Neural cell (in vitro differentiated cells): ENCODE measurements around the gene SERPINB6. TPM values are rescaled to one million over a fixed set of nuclear protein-coding genes. Genes with fewer than 3 reads are reported as not detected.

Source experiments
- H2AFZ ChIP-seq: fragments of 200-600, 300-800 bp; sonication (generic), shearing (Covaris generic); 2 replicates; pipeline ENCODE4 v1.6.0; 2014; ENCODE audit warnings: low read depth, mild to moderate bottlenecking, antibody characterized with exemption, low read length, moderate library complexity
- H3F3A ChIP-seq: fragments of 200-600 bp; shearing (Covaris generic); 2 replicates; pipeline ENCODE4 v1.6.1; 2016; ENCODE audit warnings: mild to moderate bottlenecking, moderate library complexity, mixed read lengths, antibody characterized with exemption, low read length; ENCODE audit not compliant: insufficient read depth, poor library complexity, severe bottlenecking
- H3K27ac ChIP-seq: fragments of 200-600, 300-800 bp; sonication (generic), shearing (Covaris generic); 2 replicates; pipeline ENCODE4 v1.5.1; 2014; ENCODE audit warnings: mild to moderate bottlenecking, low read length, moderate library complexity
- H3K27me3 ChIP-seq: fragments of 300-800, 200-600 bp; sonication (generic), shearing (Covaris generic); 2 replicates; pipeline ENCODE4 v1.6.0; 2014; ENCODE audit warnings: mild to moderate bottlenecking, low read depth, low read length, moderate library complexity; ENCODE audit not compliant: insufficient read depth
- H3K36me3 ChIP-seq: fragments of 300-800, 200-600 bp; sonication (generic), shearing (Covaris generic); 2 replicates; pipeline ENCODE4 v1.5.1; 2014; ENCODE audit warnings: mild to moderate bottlenecking, antibody characterized with exemption, low read length, moderate library complexity; ENCODE audit not compliant: insufficient read depth
- H3K4me2 ChIP-seq: fragments of 300-800, 200-600 bp; sonication (generic), shearing (Covaris generic); 2 replicates; pipeline ENCODE4 v1.6.0; 2014; ENCODE audit warnings: mild to moderate bottlenecking, low read length
- H3K4me3 ChIP-seq: fragments of 300-800, 200-600 bp; sonication (generic), shearing (Covaris generic); 2 replicates; pipeline ENCODE4 v1.5.1; 2014; ENCODE audit warnings: mild to moderate bottlenecking, low read length, moderate library complexity
- H3K79me2 ChIP-seq: fragments of 200-600 bp; shearing (Covaris generic); replicated peaks from 2 replicates; pipeline ENCODE4 v1.6.0; 2014; ENCODE audit warnings: mild to moderate bottlenecking, low read length, moderate library complexity; ENCODE audit not compliant: insufficient read depth
- H3K9ac ChIP-seq: fragments of 300-800, 200-600 bp; sonication (generic), shearing (Covaris generic); 2 replicates; pipeline ENCODE4 v1.6.1; 2016; ENCODE audit warnings: mild to moderate bottlenecking, low read length, mixed read lengths
- H3K9me2 ChIP-seq: fragments of 200-600 bp; shearing (Covaris generic); 2 replicates; pipeline ENCODE4 v1.6.1; 2016; ENCODE audit warnings: mild to moderate bottlenecking, low read length, mixed read lengths; ENCODE audit not compliant: insufficient read depth
- H3K9me3 ChIP-seq: fragments of 200-600, 300-800 bp; sonication (generic), shearing (Covaris generic); 2 replicates; pipeline ENCODE4 v1.6.1; 2016; ENCODE audit warnings: mild to moderate bottlenecking, mixed run types, low read length, moderate library complexity, mixed read lengths
- H4K20me1 ChIP-seq: fragments of 200-600 bp; shearing (Covaris generic); 2 replicates; pipeline ENCODE4 v1.6.1; 2016; ENCODE audit warnings: mild to moderate bottlenecking, mixed run types; ENCODE audit not compliant: insufficient read depth
- CTCF ChIP-seq: fragments of 450-650 bp; IDR thresholded peaks from 2 replicates; pipeline ENCODE4 v1.5.1; 2014; ENCODE audit warnings: antibody characterized with exemption, mild to moderate bottlenecking, moderate library complexity; ENCODE audit not compliant: poor library complexity, severe bottlenecking
- EP300 ChIP-seq: fragments of 450-650 bp; conservative IDR thresholded peaks from 2 replicates; pipeline ENCODE4 v1.6.1; 2014; ENCODE audit warnings: antibody characterized with exemption, mild to moderate bottlenecking, moderate library complexity; ENCODE audit not compliant: poor library complexity, severe bottlenecking
- EZH2 ChIP-seq: fragments of 200-600, 300-800 bp; shearing (Covaris generic), sonication (generic); IDR thresholded peaks from 2 replicates; pipeline ENCODE4 v1.6.1; 2014; ENCODE audit warnings: antibody characterized with exemption, low read length, borderline replicate concordance, mild to moderate bottlenecking; ENCODE audit not compliant: insufficient read depth, poor library complexity, severe bottlenecking
- MXI1 ChIP-seq: fragments of 450-650 bp; conservative IDR thresholded peaks from 2 replicates; pipeline ENCODE4 v1.6.1; 2014; ENCODE audit warnings: antibody characterized with exemption, mild to moderate bottlenecking; ENCODE audit not compliant: poor library complexity, severe bottlenecking
- POLR2AphosphoS5 ChIP-seq: IDR thresholded peaks from 2 replicates; pipeline ENCODE4 v1.6.1; 2012
- RAD21 ChIP-seq: fragments of 450-650 bp; conservative IDR thresholded peaks from 2 replicates; pipeline ENCODE4 v1.6.1; 2014; ENCODE audit warnings: antibody characterized with exemption, mild to moderate bottlenecking, moderate library complexity
- REST ChIP-seq: IDR thresholded peaks from 2 replicates; pipeline ENCODE4 v1.6.1; 2012; ENCODE audit warnings: borderline replicate concordance
- SMC3 ChIP-seq: fragments of 450-650 bp; conservative IDR thresholded peaks from 2 replicates; pipeline ENCODE4 v1.6.1; 2014; ENCODE audit warnings: antibody characterized with exemption, mild to moderate bottlenecking, moderate library complexity; ENCODE audit not compliant: poor library complexity
- TAF1 ChIP-seq: IDR thresholded peaks from 2 replicates; pipeline ENCODE4 v1.6.1; 2012; ENCODE audit warnings: low read depth
- polyA plus RNA-seq: library from polyadenylated mRNA; depleted of rRNA; stranded (reverse); fragments of >200 nt; gene quantifications from 2 replicates; pipeline ENCODE4 v1.2.3, GENCODE V29; 2014

SERPINB6 gene
- polyA plus RNA-seq, 1 donor from 2014 or later = 2.3 TPM

- H3K9ac ChIP-seq = no peak overlapping the region
- no peaks in the 10 kb centered on the region for H4K20me1 ChIP-seq
- H3K27ac ChIP-seq = no peak overlapping the region
- no peak overlapping the region for H3K4me3 ChIP-seq
- no peaks in the 10 kb centered on the region for H3K79me2 ChIP-seq
- H3F3A ChIP-seq = no peaks in the 10 kb centered on the region
- H3K36me3 ChIP-seq = no peaks in the 10 kb centered on the region
- no peak overlapping the region for H3K4me2 ChIP-seq
- H3K9me2 ChIP-seq = no peaks in the 10 kb centered on the region
- no peaks in the 10 kb centered on the region for H3K27me3 ChIP-seq
- TF ChIP-seq CTCF (no peak), RAD21 (no peak), SMC3 (no peak), EP300 (no peak), POLR2AphosphoS5 (no peak), EZH2 (no peak), MXI1 (no peak), TAF1 (no peak), REST (no peak)
- no peaks in the 10 kb centered on the region for H3K9me3 ChIP-seq
- no peak overlapping the region for H2AFZ ChIP-seq
These were observed 32.7 kb downstream of the SERPINB6 start for GRCh38 chr6:2938632-2939083.

- no peak for TF ChIP-seq EP300
- no peak for TF ChIP-seq REST
- TF ChIP-seq TAF1 = no peak
- no peak for TF ChIP-seq POLR2AphosphoS5
- no peak for TF ChIP-seq RAD21
- no peak for TF ChIP-seq SMC3
- no peak for TF ChIP-seq CTCF
- TF ChIP-seq EZH2 = no peak
- TF ChIP-seq MXI1 = no peak
- Histone ChIP-seq H3K27me3 (no peaks in the 10 kb centered on the region), H3K4me2 (no peak overlapping the region), H3K36me3 (no peaks in the 10 kb centered on the region), H2AFZ (no peak overlapping the region), H3K9me3 (no peaks in the 10 kb centered on the region), H3K9me2 (no peaks in the 10 kb centered on the region), H3K9ac (no peak overlapping the region), H3K79me2 (no peaks in the 10 kb centered on the region), H3K27ac (no peak overlapping the region), H3K4me3 (no peak overlapping the region), H4K20me1 (no peaks in the 10 kb centered on the region), H3F3A (no peaks in the 10 kb centered on the region)
These were observed 33.2 kb downstream of the SERPINB6 start for GRCh38 chr6:2938004-2938631.
